HepG2 (cell line): ENCODE results near the gene WDR7. TPM values are rescaled to one million over a fixed set of nuclear protein-coding genes. Genes with fewer than 3 reads are reported as not detected.
A peak's percentile ranks its signal among the peaks of the same experiment; 100 is the strongest.

Experiments used
- ATAC-seq: fragments of 200-7000 bp; cut with Tn5 transposase; 3 replicates; pipeline ENCODE4 v1.9.1; 2020; ENCODE audit warnings: mild to moderate bottlenecking, moderate library complexity
- BruUV-seq: library from RNA; stranded (reverse); fragments of 400-500 nt; replicated peaks from 2 replicates; lab custom pipeline; 2021; lab: Mats Ljungman, UMichigan
- CTCF ChIA-PET: fragments of 300-600 bp; formaldehyde crosslinking; extraction: SDS; loops from one replicate; lab custom pipeline; 2021; ENCODE audit warnings: low total read pairs, inconsistent platforms, low intra/inter-chr PET ratio; lab: Yijun Ruan, JAX
- POLR2A ChIA-PET: fragments of 350-600 bp; sonication (Branson Sonifier 250); formaldehyde crosslinking; loops from one replicate; lab custom pipeline; 2020; ENCODE audit warnings: antibody characterized with exemption, inconsistent platforms; lab: Yijun Ruan, JAX
- DNase-seq: peaks from one replicate; pipeline ENCODE4 v3.0.0-alpha.2; 2015; ENCODE audit warnings: low spot score
- FAIRE-seq: peaks from 3 replicates; lab custom pipeline; 2011; peaks lifted over from hg19 to GRCh38; lab: Jason Lieb, UNC
- H2AFZ ChIP-seq: one replicate; pipeline ENCODE4 v1.6.1; 2011; ENCODE audit warnings: low read length, inconsistent platforms
- H3K27ac ChIP-seq: fragments of 300-600 bp; 3 replicates; pipeline ENCODE4 v1.8.0; 2011; ENCODE audit warnings: mixed run types, mild to moderate bottlenecking, mixed read lengths, low read length, inconsistent platforms; ENCODE audit not compliant: insufficient read depth; ENCODE audit errors: extremely low read length
- H3K27me3 ChIP-seq, 2 experiments: fragments of 200-600 bp in 1 of 2; 2 replicates in 1 of 2; 3 replicates in 1 of 2; pipeline versions ENCODE4 v1.6.0 to v1.8.0; 2011; ENCODE audit warnings: low read length in 2 of 2, mild to moderate bottlenecking in 2 of 2, moderate library complexity in 2 of 2, inconsistent platforms in 1 of 2; ENCODE audit not compliant: insufficient read depth in 2 of 2, control insufficient read depth in 1 of 2
- H3K36me3 ChIP-seq, 2 experiments: fragments of 200-600 bp in 1 of 2; replicated peaks in 1 of 2; 2 replicates in 1 of 2; 3 replicates in 1 of 2; pipeline versions ENCODE4 v1.5.1 to v1.8.0; 2011; ENCODE audit warnings: low read length in 2 of 2, inconsistent platforms in 1 of 2; ENCODE audit not compliant: insufficient read depth in 2 of 2, control insufficient read depth in 1 of 2
- H3K4me1 ChIP-seq: 2 replicates; pipeline ENCODE4 v1.5.1; 2012; ENCODE audit warnings: low read length, inconsistent platforms; ENCODE audit not compliant: insufficient read depth
- H3K4me2 ChIP-seq: 2 replicates; pipeline ENCODE4 v1.6.0; 2011; ENCODE audit warnings: low read depth, low read length, inconsistent platforms
- H3K4me3 ChIP-seq, 3 experiments: fragments of 200-600 bp in 1 of 3; sonication (generic), shearing (Covaris generic) in 1 of 3; replicated peaks in 1 of 3; 2 replicates each; pipeline ENCODE4 v1.5.1; 2011 to 2016; ENCODE audit warnings: low read length in 3 of 3, inconsistent platforms in 2 of 3, low read depth in 2 of 3, mild to moderate bottlenecking in 2 of 3, control low read depth in 1 of 3, mixed read lengths in 1 of 3; ENCODE audit not compliant: insufficient read depth in 1 of 3
- H3K79me2 ChIP-seq: one replicate; pipeline ENCODE4 v1.6.1; 2011; ENCODE audit warnings: low read length, inconsistent platforms; ENCODE audit not compliant: insufficient read depth
- H3K9ac ChIP-seq: 2 replicates; pipeline ENCODE4 v1.6.0; 2011; ENCODE audit warnings: mild to moderate bottlenecking, low read depth, low read length, inconsistent platforms; ENCODE audit not compliant: insufficient read depth
- H3K9me3 ChIP-seq: 2 replicates; pipeline ENCODE4 v1.5.1; 2012; ENCODE audit warnings: mild to moderate bottlenecking, low read length
- H4K20me1 ChIP-seq: 2 replicates; pipeline ENCODE4 v1.6.0; 2011; ENCODE audit warnings: inconsistent platforms, mild to moderate bottlenecking, low read length, moderate library complexity; ENCODE audit not compliant: insufficient read depth
- CTCF ChIP-seq: sonication (generic); formaldehyde crosslinking; IDR thresholded peaks from 2 replicates; pipeline ENCODE4 v1.5.0; 2020; ENCODE audit warnings: mild to moderate bottlenecking, missing genetic modification reagents, moderate library complexity
- FIP1L1 ChIP-seq: fragments of 200-400 bp; formaldehyde crosslinking; IDR thresholded peaks from 2 replicates; pipeline ENCODE4 v1.6.1; 2018; ENCODE audit warnings: low read depth, mild to moderate bottlenecking, low read length, moderate library complexity, borderline replicate concordance; ENCODE audit not compliant: insufficient read depth
- FOXA1 ChIP-seq, 2 experiments: fragments of 450-650 bp in 1 of 2; sonication (generic) in 1 of 2; formaldehyde crosslinking in 1 of 2; IDR thresholded peaks; 2 replicates each; pipeline versions ENCODE4 v1.4.0 to v1.6.1; 2016 to 2020; ENCODE audit warnings: missing genetic modification reagents in 1 of 2
- FOXP1 ChIP-seq, 2 experiments: fragments of 450-650 bp in 1 of 2; IDR thresholded peaks; 2 replicates each; pipeline ENCODE4 v1.6.1; 2017 to 2018; ENCODE audit warnings: antibody characterized with exemption in 1 of 2
- MAFK ChIP-seq, 2 experiments: IDR thresholded peaks in 1 of 2; conservative IDR thresholded peaks in 1 of 2; 2 replicates each; pipeline ENCODE4 v1.6.1; 2011; ENCODE audit warnings: improper control_type of control experiment in 2 of 2, low read length in 2 of 2
- MIXL1 ChIP-seq: IDR thresholded peaks from 2 replicates; pipeline ENCODE4 v1.6.1; 2016
- PCBP1 ChIP-seq: fragments of 200-400 bp; formaldehyde crosslinking; IDR thresholded peaks from 2 replicates; pipeline ENCODE4 v1.6.1; 2017; ENCODE audit warnings: mild to moderate bottlenecking, low read depth, low read length, borderline replicate concordance
- RAD21 ChIP-seq: fragments of 450-650 bp; formaldehyde crosslinking; IDR thresholded peaks from 2 replicates; pipeline ENCODE4 v1.5.0; 2020; ENCODE audit warnings: mild to moderate bottlenecking
- SMC3 ChIP-seq: IDR thresholded peaks from 2 replicates; pipeline ENCODE4 v1.6.1; 2011; ENCODE audit warnings: low read length, improper control_type of control experiment
- STAG1 ChIP-seq: sonication (generic); formaldehyde crosslinking; IDR thresholded peaks from 2 replicates; pipeline ENCODE4 v1.4.0; 2020; ENCODE audit warnings: missing genetic modification reagents
- WGBS: methylation state at CpG from one replicate; pipeline ENCODE4 v1.1.6; 2017; ENCODE audit warnings: low lambda C conversion rate; 5-methylcytosine and 5-hydroxymethylcytosine counted together
- in situ Hi-C: cut with HindIII; loops from 2 replicates; pipeline ENCODE4 v1.10.0; 2017; ENCODE audit warnings: low pct_unique_long_range_greater_than_20kb; ENCODE audit not compliant: extremely low pct_ligation_motif_present
- intact Hi-C: fragments of 100-400 bp; cut with micrococcal nuclease; formaldehyde crosslinking; loops from one replicate; pipeline ENCODE4 v1.10.0; 2022; ENCODE audit not compliant: unreplicated experiment
- polyA plus RNA-seq, 8 experiments: library from polyadenylated mRNA; depleted of rRNA in 3 of 8; stranded (reverse) in 7 of 8; unstranded in 1 of 8; fragments of >200 nt; fragmentation: Illumina TruSeq in 4 of 8; extraction: Trizol in 4 of 8; gene quantifications; 2 replicates each; pipeline versions ENCODE4 v1.2.1 to v1.2.3, GENCODE V29; 2011 to 2016; ENCODE audit warnings: low read depth in 4 of 8, missing spikeins in 1 of 8, mixed read lengths in 1 of 8; ENCODE audit not compliant: insufficient read depth in 1 of 8
- total RNA-seq, 5 experiments: library from RNA; depleted of rRNA; stranded (reverse); fragments of >200 nt; fragmentation: Illumina TruSeq; extraction: Trizol; gene quantifications; 2 replicates each; pipeline ENCODE4 v1.2.3, GENCODE V29; 2016; ENCODE audit warnings: low read depth in 1 of 5
- TF ChIP-seq, protein P1 (sequence below): sonication (generic); formaldehyde crosslinking; IDR thresholded peaks from 2 replicates; pipeline ENCODE4 v1.5.0; 2020; ENCODE audit warnings: mild to moderate bottlenecking, missing genetic modification reagents, borderline replicate concordance
- TF ChIP-seq, protein P2 (sequence below): IDR thresholded peaks from 2 replicates; pipeline ENCODE4 v1.6.1; 2012; ENCODE audit warnings: low read depth, low read length, improper control_type of control experiment
- TF ChIP-seq, protein P3 (sequence below): sonication (generic); formaldehyde crosslinking; IDR thresholded peaks from 2 replicates; pipeline ENCODE4 v1.4.0; 2020; ENCODE audit warnings: missing genetic modification reagents

Gene WDR7
- total and polyA plus RNA-seq, 2 of the 13 experiments (the other 11 are each of a cell fraction or from before 2014, with no cell fraction given), result 2.0 to 7.8 TPM

GRCh38 chr18:56869189-56869777, 218.1 kb downstream of the WDR7 start:
- no peak overlapping the region for H3K27ac ChIP-seq
- FAIRE-seq (peak; percentile 63), ATAC-seq (peak; percentile 67), DNase-seq (peak; percentile 32)
- CTCF ChIA-PET, result interaction anchor here (1.3 to 2.2 kb wide), 3 partner anchors 568 to 692 kb away, joined by 4 to 12 read pairs (median 10); no protein-coding TSS in a partner anchor
- no TSS peak for BruUV-seq
- H3K79me2 ChIP-seq, result no peaks in the 10 kb centered on the region
- H3K27me3 ChIP-seq, result no peaks in the 10 kb centered on the region
- no peak overlapping the region for H3K9ac ChIP-seq
- no peaks in the 10 kb centered on the region for H3K4me1 ChIP-seq
- no peaks in the 10 kb centered on the region for H3K9me3 ChIP-seq
- intact Hi-C loops (loop anchor here (1.0 to 10.0 kb wide), 5 partner anchors 136 to 693 kb away; no protein-coding TSS in a partner anchor), in situ Hi-C loops (loop anchor here (10.0 kb wide), 1 partner anchor 576 kb away; no protein-coding TSS in a partner anchor)
- no peak overlapping the region for H2AFZ ChIP-seq
- H3K4me3 ChIP-seq, result no peak overlapping the region
- 49% methylated on average over 2 of the region's 2 CpGs for WGBS
- H3K36me3 ChIP-seq, result no peaks in the 10 kb centered on the region
- H3K4me2 ChIP-seq, result no peak overlapping the region
- POLR2A ChIA-PET, result no interaction called here
- H4K20me1 ChIP-seq, result no peaks in the 10 kb centered on the region
- no peak for TF ChIP-seq FOXP1 (IDR thresholded peaks at IDR 0.05)
- 0 out of 2 replicates have a peak, but pooled peaks have one; percentile 40 for TF ChIP-seq FOXP1 (CRISPR knock-in tag; IDR thresholded peaks at IDR 0.05)
- no peak for TF ChIP-seq PCBP1
- peak; percentile 82 for TF ChIP-seq STAG1
- TF ChIP-seq MAFK (conservative IDR thresholded peaks at IDR 0.05 in 1 of 2, IDR thresholded peaks at IDR 0.05 in 1 of 2; ENCODE audit: low read length in 2 of 2), result peak in 1 of 2 experiments; percentile 33; a peak in 3 of 4 replicates
- TF ChIP-seq CTCF, result peak; percentile 73
- TF ChIP-seq MIXL1 (CRISPR knock-in tag), result peak; percentile 86
- TF ChIP-seq RAD21 (CRISPR knock-in tag), result 0 out of 2 replicates have a peak, but pooled peaks have one; percentile 34
- TF ChIP-seq, protein P1, sequence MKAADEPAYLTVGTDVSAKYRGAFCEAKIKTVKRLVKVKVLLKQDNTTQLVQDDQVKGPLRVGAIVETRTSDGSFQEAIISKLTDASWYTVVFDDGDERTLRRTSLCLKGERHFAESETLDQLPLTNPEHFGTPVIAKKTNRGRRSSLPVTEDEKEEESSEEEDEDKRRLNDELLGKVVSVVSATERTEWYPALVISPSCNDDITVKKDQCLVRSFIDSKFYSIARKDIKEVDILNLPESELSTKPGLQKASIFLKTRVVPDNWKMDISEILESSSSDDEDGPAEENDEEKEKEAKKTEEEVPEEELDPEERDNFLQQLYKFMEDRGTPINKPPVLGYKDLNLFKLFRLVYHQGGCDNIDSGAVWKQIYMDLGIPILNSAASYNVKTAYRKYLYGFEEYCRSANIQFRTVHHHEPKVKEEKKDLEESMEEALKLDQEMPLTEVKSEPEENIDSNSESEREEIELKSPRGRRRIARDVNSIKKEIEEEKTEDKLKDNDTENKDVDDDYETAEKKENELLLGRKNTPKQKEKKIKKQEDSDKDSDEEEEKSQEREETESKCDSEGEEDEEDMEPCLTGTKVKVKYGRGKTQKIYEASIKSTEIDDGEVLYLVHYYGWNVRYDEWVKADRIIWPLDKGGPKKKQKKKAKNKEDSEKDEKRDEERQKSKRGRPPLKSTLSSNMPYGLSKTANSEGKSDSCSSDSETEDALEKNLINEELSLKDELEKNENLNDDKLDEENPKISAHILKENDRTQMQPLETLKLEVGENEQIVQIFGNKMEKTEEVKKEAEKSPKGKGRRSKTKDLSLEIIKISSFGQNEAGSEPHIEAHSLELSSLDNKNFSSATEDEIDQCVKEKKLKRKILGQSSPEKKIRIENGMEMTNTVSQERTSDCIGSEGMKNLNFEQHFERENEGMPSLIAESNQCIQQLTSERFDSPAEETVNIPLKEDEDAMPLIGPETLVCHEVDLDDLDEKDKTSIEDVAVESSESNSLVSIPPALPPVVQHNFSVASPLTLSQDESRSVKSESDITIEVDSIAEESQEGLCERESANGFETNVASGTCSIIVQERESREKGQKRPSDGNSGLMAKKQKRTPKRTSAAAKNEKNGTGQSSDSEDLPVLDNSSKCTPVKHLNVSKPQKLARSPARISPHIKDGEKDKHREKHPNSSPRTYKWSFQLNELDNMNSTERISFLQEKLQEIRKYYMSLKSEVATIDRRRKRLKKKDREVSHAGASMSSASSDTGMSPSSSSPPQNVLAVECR, result no peak
- TF ChIP-seq, protein P2, sequence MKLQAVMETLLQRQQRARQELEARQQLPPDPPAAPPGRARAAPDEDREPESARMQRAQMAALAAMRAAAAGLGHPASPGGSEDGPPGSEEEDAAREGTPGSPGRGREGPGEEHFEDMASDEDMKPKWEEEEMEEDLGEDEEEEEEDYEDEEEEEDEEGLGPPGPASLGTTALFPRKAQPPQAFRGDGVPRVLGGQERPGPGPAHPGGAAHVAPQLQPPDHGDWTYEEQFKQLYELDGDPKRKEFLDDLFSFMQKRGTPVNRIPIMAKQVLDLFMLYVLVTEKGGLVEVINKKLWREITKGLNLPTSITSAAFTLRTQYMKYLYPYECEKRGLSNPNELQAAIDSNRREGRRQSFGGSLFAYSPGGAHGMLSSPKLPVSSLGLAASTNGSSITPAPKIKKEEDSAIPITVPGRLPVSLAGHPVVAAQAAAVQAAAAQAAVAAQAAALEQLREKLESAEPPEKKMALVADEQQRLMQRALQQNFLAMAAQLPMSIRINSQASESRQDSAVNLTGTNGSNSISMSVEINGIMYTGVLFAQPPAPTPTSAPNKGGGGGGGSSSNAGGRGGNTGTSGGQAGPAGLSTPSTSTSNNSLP, result peak; percentile 45; the same call in 1 of the 2 replicates
- TF ChIP-seq SMC3, result peak; percentile 86
- no peak for TF ChIP-seq FOXA1 (IDR thresholded peaks at IDR 0.05)
- TF ChIP-seq FOXA1 (CRISPR knock-in tag; IDR thresholded peaks at IDR 0.05), result peak; percentile 47; the same call in 1 of the 2 replicates
- TF ChIP-seq, protein P3, sequence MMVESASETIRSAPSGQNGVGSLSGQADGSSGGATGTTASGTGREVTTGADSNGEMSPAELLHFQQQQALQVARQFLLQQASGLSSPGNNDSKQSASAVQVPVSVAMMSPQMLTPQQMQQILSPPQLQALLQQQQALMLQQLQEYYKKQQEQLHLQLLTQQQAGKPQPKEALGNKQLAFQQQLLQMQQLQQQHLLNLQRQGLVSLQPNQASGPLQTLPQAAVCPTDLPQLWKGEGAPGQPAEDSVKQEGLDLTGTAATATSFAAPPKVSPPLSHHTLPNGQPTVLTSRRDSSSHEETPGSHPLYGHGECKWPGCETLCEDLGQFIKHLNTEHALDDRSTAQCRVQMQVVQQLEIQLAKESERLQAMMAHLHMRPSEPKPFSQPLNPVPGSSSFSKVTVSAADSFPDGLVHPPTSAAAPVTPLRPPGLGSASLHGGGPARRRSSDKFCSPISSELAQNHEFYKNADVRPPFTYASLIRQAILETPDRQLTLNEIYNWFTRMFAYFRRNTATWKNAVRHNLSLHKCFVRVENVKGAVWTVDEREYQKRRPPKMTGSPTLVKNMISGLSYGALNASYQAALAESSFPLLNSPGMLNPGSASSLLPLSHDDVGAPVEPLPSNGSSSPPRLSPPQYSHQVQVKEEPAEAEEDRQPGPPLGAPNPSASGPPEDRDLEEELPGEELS (CRISPR knock-in tag), result 0 out of 2 replicates have a peak, but pooled peaks have one; percentile 25
- no peak for TF ChIP-seq FIP1L1
